HG03108 (cell line): Measurements from ENCODE around the gene TRAF3IP1.
"Not testable (repeated sequence)": the region's sequence is repeated elsewhere in the genome, so short reads cannot be mapped to it uniquely, and the experiment has no call there.

ENCODE experiments used
- ATAC-seq: cut with Tn5 transposase; IDR thresholded peaks from one replicate; pipeline ENCODE4 v1.9.1; 2021; ENCODE audit warnings: moderate library complexity; ENCODE audit not compliant: unreplicated experiment

The TRAF3IP1 gene

GRCh38 chr2:238405217-238405555 lies 84.9 kb downstream of the TRAF3IP1 start:
- ATAC-seq, result not testable (repeated sequence)

- no peak for ATAC-seq
These were observed 86.1 kb downstream of the TRAF3IP1 start for GRCh38 chr2:238406221-238406997.

DNA sequence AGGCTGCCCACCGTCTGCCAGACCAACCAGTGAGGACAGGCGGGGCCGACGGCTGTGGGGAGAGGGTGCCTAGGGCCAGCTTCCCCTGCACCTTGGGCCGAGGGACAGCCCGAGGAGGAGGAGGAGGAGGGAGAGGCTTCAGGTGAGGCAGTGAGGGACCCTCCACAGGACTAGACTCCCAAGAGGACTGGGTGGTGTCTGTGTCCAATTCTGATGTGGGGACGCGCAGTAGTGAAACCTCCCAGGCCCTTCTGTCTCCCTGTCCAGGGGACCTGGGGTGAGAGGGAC lies 86.6 kb downstream of the TRAF3IP1 start:
- ATAC-seq, result no peak

DNA sequence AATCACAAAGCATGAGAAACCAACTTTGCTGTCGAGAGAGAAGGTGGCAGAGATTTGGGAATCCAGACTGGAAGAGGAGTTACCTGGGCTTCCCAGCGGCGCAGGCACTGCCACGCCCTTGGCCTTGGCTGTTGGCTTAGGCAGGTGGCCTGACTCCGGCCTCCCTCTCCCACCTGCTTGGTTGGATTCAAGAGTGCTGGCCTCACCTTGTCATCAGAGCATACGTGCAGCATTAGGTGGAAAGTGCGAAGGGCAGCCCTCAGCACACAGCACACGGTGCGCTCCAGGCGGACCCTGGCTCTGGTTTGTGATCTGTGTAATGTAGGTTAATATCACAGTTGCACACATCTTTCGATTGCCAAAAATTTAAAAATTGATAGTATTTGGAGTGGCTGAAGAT lies 87.2 kb downstream of the TRAF3IP1 start:
- ATAC-seq, result no peak

DNA sequence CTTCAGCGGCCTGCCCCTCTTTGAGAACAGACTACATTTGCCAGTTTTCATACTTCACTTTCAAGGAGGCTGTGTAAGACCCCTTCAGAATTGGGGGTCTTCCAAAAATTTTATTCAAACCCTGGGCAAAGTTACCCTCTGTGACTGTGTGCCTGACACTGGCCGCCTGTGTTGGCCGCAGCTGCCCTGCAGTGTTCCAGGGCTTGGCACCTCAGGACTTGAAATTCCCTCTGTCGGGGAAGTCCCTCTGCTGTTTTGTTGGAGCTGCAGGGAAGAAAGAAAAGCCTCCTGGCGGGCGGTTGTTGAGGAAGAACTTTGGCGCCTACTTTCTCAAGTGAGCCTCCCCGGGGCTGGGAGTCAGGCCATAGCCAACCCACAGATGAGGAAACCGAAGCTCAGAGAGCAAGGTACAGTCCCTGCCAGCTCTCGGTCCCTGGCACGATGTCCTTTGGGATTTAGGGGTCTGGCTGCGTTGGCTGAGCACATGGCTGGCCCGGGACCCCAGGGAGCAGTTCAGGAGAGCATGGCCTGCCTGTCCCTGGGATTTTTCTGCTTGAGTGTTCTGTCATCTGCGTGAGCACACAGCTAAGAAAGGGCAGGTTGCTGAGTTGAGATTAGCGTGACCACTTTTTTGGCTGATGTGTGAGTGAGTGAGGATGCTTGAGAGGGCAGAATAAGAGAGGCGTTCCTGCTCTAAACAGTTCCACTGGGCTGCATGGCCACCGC lies 88.5 kb downstream of the TRAF3IP1 start:
- ATAC-seq, result no peak

- ATAC-seq, result no peak
These were observed 89.3 kb downstream of the TRAF3IP1 start for GRCh38 chr2:238409341-238410199.

GRCh38 chr2:238412067-238412767 lies 91.9 kb downstream of the TRAF3IP1 start:
- ATAC-seq, result no peak

DNA sequence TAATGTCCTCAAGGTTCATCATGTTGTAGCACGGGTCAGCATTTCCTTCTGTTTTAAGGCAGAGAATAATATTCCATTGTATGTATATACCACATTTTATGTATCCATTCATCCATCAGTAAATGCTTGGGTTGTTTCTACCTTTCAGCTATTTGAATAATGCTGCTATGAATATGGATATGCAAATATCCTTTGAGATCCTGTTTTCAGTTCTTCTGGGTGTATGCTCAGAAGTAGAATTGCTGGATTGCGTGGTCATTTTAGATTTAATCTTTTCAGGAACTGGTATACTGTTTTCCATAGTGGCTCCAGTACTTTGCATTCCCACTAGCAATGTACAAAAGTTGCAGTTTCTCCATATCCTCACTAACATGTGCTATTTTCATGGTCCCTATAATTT lies 93.0 kb downstream of the TRAF3IP1 start:
- ATAC-seq, result no peak

DNA sequence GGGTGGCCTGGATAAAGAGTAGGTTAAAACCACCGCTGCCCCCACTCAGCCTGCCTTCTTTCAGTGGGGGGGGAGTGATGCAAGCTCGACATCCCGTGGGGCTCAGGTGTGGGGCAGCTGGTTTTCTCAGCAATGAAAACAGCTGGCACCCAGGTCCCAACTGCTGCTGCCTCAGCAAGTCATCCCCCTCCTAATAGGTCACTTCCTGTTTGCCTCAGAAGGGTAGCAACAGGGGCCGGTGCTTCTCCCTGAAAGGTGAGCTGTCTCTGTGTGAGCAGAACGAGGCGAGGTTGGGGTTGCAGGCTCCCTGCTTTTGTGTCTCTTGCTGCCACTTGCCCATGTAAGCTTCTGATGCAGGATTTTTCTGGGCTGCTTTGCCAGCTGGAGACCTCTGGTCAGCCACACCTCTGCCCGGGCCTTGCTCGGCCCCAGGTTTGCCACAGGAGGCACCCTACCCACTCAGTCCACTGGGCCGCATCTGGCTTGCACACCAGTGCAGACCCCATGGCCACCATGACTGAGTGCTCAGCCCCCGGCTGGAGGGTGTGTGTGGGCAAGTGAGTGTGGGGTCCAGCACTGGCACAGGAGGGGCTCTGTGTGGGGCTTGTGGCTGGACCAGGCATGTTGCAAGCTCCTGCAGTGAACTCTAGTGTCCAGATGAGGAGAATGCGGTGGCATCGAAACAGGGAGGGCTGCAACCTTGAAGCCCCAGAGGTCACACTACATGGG lies 94.9 kb downstream of the TRAF3IP1 start:
- ATAC-seq, result no peak

GRCh38 chr2:238415893-238416292 lies 95.6 kb downstream of the TRAF3IP1 start:
- ATAC-seq, result no peak

DNA sequence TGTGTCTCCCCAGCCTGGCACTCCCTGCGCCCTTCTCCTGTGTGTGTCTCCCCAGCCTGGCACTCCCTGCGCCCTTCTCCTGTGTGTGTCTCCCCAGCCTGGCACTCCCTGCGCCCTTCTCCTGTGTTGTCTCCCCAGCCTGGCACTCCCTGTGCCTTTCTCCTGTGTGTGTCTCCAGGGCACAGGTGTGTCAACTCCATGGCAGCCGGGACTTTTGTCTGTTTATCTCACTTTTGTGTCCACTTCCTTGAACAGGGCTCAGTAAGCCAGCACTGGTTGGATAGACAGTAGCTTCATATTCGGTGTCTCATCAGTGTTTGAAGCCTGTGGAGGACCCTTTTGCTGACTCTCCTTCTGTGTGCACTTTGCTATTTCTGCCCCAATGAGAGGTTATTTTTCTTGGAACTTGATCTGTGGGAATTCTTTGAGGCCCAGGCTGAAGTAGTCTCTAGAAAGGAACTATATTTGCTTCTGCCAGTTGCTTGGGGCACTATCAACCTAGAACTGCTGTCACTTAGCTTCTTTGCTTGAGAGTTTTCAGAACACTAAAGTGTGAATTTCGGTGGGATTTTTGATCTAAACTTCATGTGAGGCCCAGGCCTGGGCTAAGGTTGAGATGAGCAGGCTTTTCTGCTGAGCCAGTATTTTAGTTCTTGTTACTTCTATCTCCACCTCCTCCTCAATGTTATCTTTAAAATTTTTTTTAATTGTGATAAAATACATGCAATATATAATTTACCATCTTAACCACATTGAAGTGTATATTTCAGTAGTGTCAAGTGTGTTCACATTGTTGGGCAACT lies 98.1 kb downstream of the TRAF3IP1 start:
- no peak for ATAC-seq

GRCh38 chr2:238418999-238419546 lies 98.8 kb downstream of the TRAF3IP1 start:
- ATAC-seq, result no peak

GRCh38 chr2:238420442-238420841 lies 100.1 kb downstream of the TRAF3IP1 start:
- no peak for ATAC-seq

DNA sequence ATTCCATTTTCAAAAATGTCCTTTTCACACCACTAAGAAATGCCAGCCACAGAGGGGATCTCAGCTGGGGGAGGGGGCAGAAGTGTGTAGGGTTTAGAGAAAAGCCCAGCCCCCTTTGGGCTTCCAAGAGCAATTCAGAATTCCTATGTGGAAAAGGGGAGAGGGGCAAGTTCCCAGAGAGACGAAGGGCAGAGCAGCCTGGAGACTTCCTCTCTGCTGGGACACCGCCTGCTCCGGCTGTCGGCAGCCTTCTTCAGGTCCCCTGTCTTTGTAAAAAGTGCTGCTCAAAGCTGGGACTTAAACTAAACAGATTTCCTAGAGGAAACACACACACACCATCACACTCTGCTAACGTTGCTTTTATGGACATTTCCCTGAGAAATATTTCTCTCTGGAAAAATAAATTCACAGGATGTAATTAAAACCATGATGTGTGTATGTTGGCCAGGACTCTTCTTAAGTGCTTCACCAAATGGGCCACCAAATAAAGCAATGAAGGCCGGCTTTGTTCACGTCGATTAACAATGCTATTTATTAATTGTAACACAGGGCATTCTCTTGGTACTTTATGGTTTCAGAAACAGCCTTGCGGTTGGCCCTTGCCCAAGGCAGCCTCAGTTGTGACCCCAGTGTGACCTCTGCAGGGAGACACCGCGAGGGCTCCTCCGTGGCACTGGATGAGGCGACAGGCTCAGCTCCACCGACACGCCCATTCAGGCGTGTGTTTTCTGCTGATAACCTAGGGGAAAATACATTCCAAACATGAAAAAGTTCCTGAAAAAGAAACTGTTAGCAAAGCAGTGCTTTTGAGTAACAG lies 100.8 kb downstream of the TRAF3IP1 start:
- no peak for ATAC-seq

- no peak for ATAC-seq
These were observed 101.3 kb downstream of the TRAF3IP1 start for GRCh38 chr2:238421695-238422035.

GRCh38 chr2:238422285-238422684 lies 102.0 kb downstream of the TRAF3IP1 start:
- no peak for ATAC-seq

DNA sequence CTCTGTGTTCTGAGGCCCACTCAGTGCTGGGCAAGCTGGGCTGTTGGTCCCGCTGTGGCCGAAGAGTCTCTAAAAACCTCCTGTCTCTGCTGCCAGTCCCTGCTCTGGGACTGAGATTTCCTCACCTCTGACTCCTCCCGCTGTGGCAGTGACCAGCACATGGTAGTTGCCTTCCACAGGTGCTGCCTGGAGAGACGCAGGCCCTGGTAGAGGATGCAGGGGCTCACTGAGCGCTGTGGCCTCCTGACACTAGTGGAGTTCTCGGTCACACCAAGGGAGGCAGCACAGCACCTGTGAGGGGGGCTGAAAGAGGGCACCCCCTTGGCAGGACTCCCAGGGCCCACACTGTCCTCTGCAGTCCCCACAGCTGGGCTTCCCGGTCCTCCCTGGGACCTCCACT lies 102.6 kb downstream of the TRAF3IP1 start:
- no peak for ATAC-seq

- no peak for ATAC-seq
These were observed 103.4 kb downstream of the TRAF3IP1 start for GRCh38 chr2:238423561-238424312.
